SK-N-SH treated with all-trans-retinoic acid at 6 μM for 48 hours (cell line): ENCODE data around the gene FIGN.

Experiments
- ATAC-seq: fragments of 200-7000 bp; cut with Tn5 transposase; 3 replicates; pipeline ENCODE4 v1.9.1; 2020; ENCODE audit warnings: mild to moderate bottlenecking, moderate library complexity
- BACH2 ChIP-seq: fragments of 250-450 bp; sonication (Bioruptor Pico); IDR thresholded peaks from 2 replicates; pipeline ENCODE4 v1.9.0; 2021; ENCODE audit warnings: mild to moderate bottlenecking, borderline replicate concordance
- CREB5 ChIP-seq: fragments of 250-450 bp; sonication (Bioruptor Pico); IDR thresholded peaks from 2 replicates; pipeline ENCODE4 v1.5.1; 2020; ENCODE audit warnings: low read depth, mild to moderate bottlenecking, moderate library complexity
- CSDC2 ChIP-seq: fragments of 250-450 bp; sonication (Bioruptor Pico); IDR thresholded peaks from 2 replicates; pipeline ENCODE4 v1.5.0; 2020; ENCODE audit warnings: mild to moderate bottlenecking, moderate library complexity
- CSRNP3 ChIP-seq: fragments of 250-450 bp; sonication (Bioruptor Pico); IDR thresholded peaks from 2 replicates; pipeline ENCODE4 v1.5.1; 2021; ENCODE audit warnings: mild to moderate bottlenecking, moderate library complexity
- ESRRG ChIP-seq: fragments of 250-450 bp; sonication (Bioruptor Pico); IDR thresholded peaks from 2 replicates; pipeline ENCODE4 v1.6.1; 2021; ENCODE audit warnings: mild to moderate bottlenecking
- GLIS3 ChIP-seq: fragments of 250-450 bp; sonication (Bioruptor Pico); IDR thresholded peaks from 2 replicates; pipeline ENCODE4 v1.5.0; 2020; ENCODE audit warnings: mild to moderate bottlenecking, moderate library complexity
- ISL1 ChIP-seq: fragments of 250-450 bp; sonication (Bioruptor Pico); IDR thresholded peaks from 2 replicates; pipeline ENCODE4 v2.1.2; 2022; ENCODE audit warnings: mild to moderate bottlenecking, moderate library complexity
- OSR1 ChIP-seq: fragments of 250-450 bp; sonication (Bioruptor Pico); IDR thresholded peaks from 2 replicates; pipeline ENCODE4 v1.8.0; 2022; ENCODE audit warnings: moderate library complexity, mild to moderate bottlenecking, inconsistent platforms
- PATZ1 ChIP-seq: fragments of 250-450 bp; sonication (Bioruptor Pico); IDR thresholded peaks from 2 replicates; pipeline ENCODE4 v1.8.0; 2020; ENCODE audit warnings: mild to moderate bottlenecking, moderate library complexity, borderline replicate concordance
- POU6F1 ChIP-seq: fragments of 250-450 bp; sonication (Bioruptor Pico); IDR thresholded peaks from 2 replicates; pipeline ENCODE4 v1.8.0; 2021; ENCODE audit warnings: low read depth, mild to moderate bottlenecking, moderate library complexity, borderline replicate concordance
- PPARA ChIP-seq: fragments of 250-450 bp; sonication (Bioruptor Pico); IDR thresholded peaks from 2 replicates; pipeline ENCODE4 v1.5.0; 2020; ENCODE audit warnings: mild to moderate bottlenecking, borderline replicate concordance
- RARB ChIP-seq: fragments of 250-450 bp; sonication (Bioruptor Pico); IDR thresholded peaks from 2 replicates; pipeline ENCODE4 v1.8.0; 2021; ENCODE audit warnings: mild to moderate bottlenecking, moderate library complexity
- SNAI2 ChIP-seq: fragments of 250-450 bp; sonication (Bioruptor Pico); IDR thresholded peaks from 2 replicates; pipeline ENCODE4 v1.5.0; 2020; ENCODE audit warnings: mild to moderate bottlenecking, moderate library complexity
- TCF4 ChIP-seq: fragments of 250-450 bp; sonication (Bioruptor Pico); IDR thresholded peaks from 2 replicates; pipeline ENCODE4 v1.8.0; 2021; ENCODE audit warnings: mild to moderate bottlenecking, moderate library complexity, borderline replicate concordance
- TOX ChIP-seq: fragments of 250-450 bp; sonication (Bioruptor Pico); IDR thresholded peaks from 2 replicates; pipeline ENCODE4 v1.8.0; 2021; ENCODE audit warnings: mild to moderate bottlenecking, moderate library complexity, borderline replicate concordance
- ZC3H10 ChIP-seq: fragments of 250-450 bp; sonication (Bioruptor Pico); IDR thresholded peaks from 2 replicates; pipeline ENCODE4 v1.5.1; 2021; ENCODE audit warnings: mild to moderate bottlenecking, moderate library complexity
- ZFP3 ChIP-seq: fragments of 250-450 bp; sonication (Bioruptor Pico); IDR thresholded peaks from 2 replicates; pipeline ENCODE4 v1.5.0; 2020; ENCODE audit warnings: mild to moderate bottlenecking, moderate library complexity
- ZFP30 ChIP-seq: fragments of 450-650 bp; formaldehyde crosslinking; IDR thresholded peaks from 2 replicates; pipeline ENCODE4 v1.5.0; 2022; ENCODE audit warnings: mild to moderate bottlenecking, moderate library complexity
- ZNF565 ChIP-seq: fragments of 450-650 bp; formaldehyde crosslinking; conservative IDR thresholded peaks from 2 replicates; pipeline ENCODE4 v1.5.0; 2020; ENCODE audit warnings: low read depth, mild to moderate bottlenecking, moderate library complexity
- ZNF70 ChIP-seq: fragments of 450-650 bp; formaldehyde crosslinking; IDR thresholded peaks from 2 replicates; pipeline ENCODE4 v1.5.0; 2020; ENCODE audit warnings: mild to moderate bottlenecking, moderate library complexity
- ZNF8 ChIP-seq: fragments of 450-650 bp; formaldehyde crosslinking; IDR thresholded peaks from 2 replicates; pipeline ENCODE4 v1.5.0; 2020; ENCODE audit warnings: mild to moderate bottlenecking, moderate library complexity

Gene FIGN

GRCh38 chr2:163641986-163642385, 93.8 kb downstream of the FIGN start:
- ATAC-seq = no peak
- TF ChIP-seq ZC3H10 (CRISPR knock-in tag) (no peak), ESRRG (no peak), ZNF8 (CRISPR knock-in tag) (no peak), ISL1 (CRISPR knock-in tag) (no peak), GLIS3 (no peak), CREB5 (CRISPR knock-in tag) (no peak), CSRNP3 (CRISPR knock-in tag) (no peak), ZNF565 (CRISPR knock-in tag) (no peak), ZNF70 (no peak), TOX (no peak), POU6F1 (CRISPR knock-in tag) (no peak), RARB (CRISPR knock-in tag) (no peak)

- no peak for ATAC-seq
- TF ChIP-seq OSR1 (CRISPR knock-in tag) = no peak
- TF ChIP-seq ESRRG = no peak
- no peak for TF ChIP-seq ZFP30 (CRISPR knock-in tag)
- no peak for TF ChIP-seq CSDC2 (CRISPR knock-in tag)
- TF ChIP-seq SNAI2 (CRISPR knock-in tag) = no peak
- TF ChIP-seq ZNF565 (CRISPR knock-in tag) = no peak
- no peak for TF ChIP-seq ZNF8 (CRISPR knock-in tag)
Measured at GRCh38 chr2:163640542-163641193, 95.1 kb downstream of the FIGN start.

GRCh38 chr2:163637871-163638270, 97.9 kb downstream of the FIGN start:
- no peak for ATAC-seq
- TF ChIP-seq ZNF565 (CRISPR knock-in tag) (no peak), ZNF70 (no peak), RARB (CRISPR knock-in tag) (no peak)

GRCh38 chr2:163633291-163633690, 102.5 kb downstream of the FIGN start:
- no peak for ATAC-seq

More at GRCh38 chr2:163633291-163633690, 102.5 kb downstream of the FIGN start:
- no peak for TF ChIP-seq ZNF565 (CRISPR knock-in tag)
- TF ChIP-seq PATZ1 (CRISPR knock-in tag) = no peak
- no peak for TF ChIP-seq ZNF8 (CRISPR knock-in tag)
- TF ChIP-seq ISL1 (CRISPR knock-in tag) = no peak
- no peak for TF ChIP-seq CSDC2 (CRISPR knock-in tag)
- no peak for TF ChIP-seq ZFP3 (CRISPR knock-in tag)
- TF ChIP-seq ZFP30 (CRISPR knock-in tag) = no peak
- TF ChIP-seq ESRRG = no peak
- no peak for TF ChIP-seq CSRNP3 (CRISPR knock-in tag)
- no peak for TF ChIP-seq PPARA (CRISPR knock-in tag)
- TF ChIP-seq ZNF70 = no peak
- TF ChIP-seq TCF4 = no peak
- TF ChIP-seq POU6F1 (CRISPR knock-in tag) = no peak
- no peak for TF ChIP-seq BACH2 (CRISPR knock-in tag)
- no peak for TF ChIP-seq SNAI2 (CRISPR knock-in tag)
- TF ChIP-seq ZC3H10 (CRISPR knock-in tag) = no peak
- TF ChIP-seq, all 23 proteins: peak for 0
